ENCODE measurements around the gene BPIFA2. TPM values are rescaled to one million over a fixed set of nuclear protein-coding genes. Genes with fewer than 3 reads are reported as not detected.
"Not testable (repeated sequence)": the region's sequence is repeated elsewhere in the genome, so short reads cannot be mapped to it uniquely, and the experiment has no call there.

The BPIFA2 gene
- total RNA-seq = not detected
- polyA plus RNA-seq (2013, experiment 1 of 2) = not detected
- polyA plus RNA-seq (2013, experiment 2 of 2) = not detected
- long read RNA-seq, experiment 1 = 0 reads
- long read RNA-seq, experiment 2 = 0 reads
- long read RNA-seq, experiment 3 = 0 reads
- long read RNA-seq, experiment 4 = 0 reads

GRCh38 chr20:33167859-33168258 lies at the start of gene BPIFA2:
BPIFA2 (plus strand) TSS chr20:33168159; CDS start chr20:33169146, 987 bp downstream.
- no peaks in the 10 kb centered on the region for H3K36me3 ChIP-seq (ENCODE audit: control insufficient read depth, insufficient read depth, low read length)
- peaks cover 23% of the 10 kb centered on the region for H3K27me3 Mint-ChIP-seq (ENCODE audit: insufficient read depth)
- H3K4me3 ChIP-seq (ENCODE audit: low read length) = no peak within 1 kb of the TSS
- no peak for DNase-seq
- no peak within 1 kb of the TSS for H3K4me3 Mint-ChIP-seq
- H3K36me3 Mint-ChIP-seq (ENCODE audit: low read depth) = no peaks in the 10 kb centered on the region
- H3K27ac Mint-ChIP-seq = no peak within 1 kb of the TSS
- H3K4me1 Mint-ChIP-seq = no peaks in the 10 kb centered on the region
- TF ChIP-seq CTCF (conservative IDR thresholded peaks at IDR 0.05) = no peak
- H3K27ac ChIP-seq (ENCODE audit: low read depth, low read length) = no peak within 1 kb of the TSS
- no peaks in the 10 kb centered on the region for H3K4me1 ChIP-seq (ENCODE audit: control insufficient read depth, insufficient read depth, low read length)
- peaks cover 17% of the 10 kb centered on the region for H3K27me3 ChIP-seq (ENCODE audit: control insufficient read depth, insufficient read depth, low read length, poor library complexity, severe bottlenecking)
- peaks cover 16% of the 10 kb centered on the region for H3K9me3 ChIP-seq (ENCODE audit: control insufficient read depth, low read length)
- no peak within 1 kb of the TSS for H3K9ac ChIP-seq (ENCODE audit: extremely low read depth, low read length, poor library complexity, severe bottlenecking)
- H3K9me3 Mint-ChIP-seq = peaks cover 30% of the 10 kb centered on the region
- 84% methylated on average over 8 of the region's 8 CpGs; no CpG with 5 or more reads in 1 of the 2 experiments for WGBS, 2 experiments (ENCODE audit: insufficient coverage in 1 of 2, insufficient read length in 1 of 2)

GRCh38 chr20:33119725-33120720 lies 47.9 kb upstream of the BPIFA2 start:
- no peaks in the 10 kb centered on the region for H3K9me3 ChIP-seq (ENCODE audit: control insufficient read depth, low read length)
- H3K36me3 ChIP-seq (ENCODE audit: control insufficient read depth, insufficient read depth, low read length) = no peaks in the 10 kb centered on the region
- no peak for TF ChIP-seq CTCF (conservative IDR thresholded peaks at IDR 0.05)
- Mint-ChIP-seq H3K27ac (no peak overlapping the region), H3K4me1 (peaks cover 2% of the 10 kb centered on the region), H3K4me3 (no peak overlapping the region), H3K9me3 (peaks cover 31% of the 10 kb centered on the region), H3K36me3 (ENCODE audit: low read depth) (peaks cover 2% of the 10 kb centered on the region), H3K27me3 (ENCODE audit: insufficient read depth) (peaks cover 24% of the 10 kb centered on the region)
- peak; percentile 3 for DNase-seq
- H3K4me1 ChIP-seq (ENCODE audit: control insufficient read depth, insufficient read depth, low read length) = no peaks in the 10 kb centered on the region
- H3K27ac ChIP-seq (ENCODE audit: low read depth, low read length) = no peak overlapping the region
- H3K4me3 ChIP-seq (ENCODE audit: low read length) = no peak overlapping the region
- H3K9ac ChIP-seq (ENCODE audit: extremely low read depth, low read length, poor library complexity, severe bottlenecking) = no peak overlapping the region
- 84 to 100% methylated on average over 2 to 3 of the region's 3 CpGs for WGBS, 2 experiments (ENCODE audit: insufficient coverage in 1 of 2, insufficient read length in 1 of 2)
- no peaks in the 10 kb centered on the region for H3K27me3 ChIP-seq (ENCODE audit: control insufficient read depth, insufficient read depth, low read length, poor library complexity, severe bottlenecking)

GRCh38 chr20:33120934-33121333 lies 47.0 kb upstream of the BPIFA2 start:
- no peak overlapping the region for H3K4me3 Mint-ChIP-seq
- H3K4me1 ChIP-seq (ENCODE audit: control insufficient read depth, insufficient read depth, low read length) = no peaks in the 10 kb centered on the region
- H3K36me3 ChIP-seq (ENCODE audit: control insufficient read depth, insufficient read depth, low read length) = no peaks in the 10 kb centered on the region
- 94% methylated on average over 2 of the region's 3 CpGs; no CpG with 5 or more reads in 1 of the 2 experiments for WGBS, 2 experiments (ENCODE audit: insufficient coverage in 1 of 2, insufficient read length in 1 of 2)
- H3K27me3 ChIP-seq (ENCODE audit: control insufficient read depth, insufficient read depth, low read length, poor library complexity, severe bottlenecking) = no peaks in the 10 kb centered on the region
- peaks cover 4% of the 10 kb centered on the region for H3K4me1 Mint-ChIP-seq
- H3K9me3 Mint-ChIP-seq = peaks cover 26% of the 10 kb centered on the region
- H3K27ac ChIP-seq (ENCODE audit: low read depth, low read length) = no peak overlapping the region
- H3K27me3 Mint-ChIP-seq (ENCODE audit: insufficient read depth) = peaks cover 24% of the 10 kb centered on the region
- peaks cover 2% of the 10 kb centered on the region for H3K36me3 Mint-ChIP-seq (ENCODE audit: low read depth)
- no peaks in the 10 kb centered on the region for H3K9me3 ChIP-seq (ENCODE audit: control insufficient read depth, low read length)
- TF ChIP-seq CTCF (conservative IDR thresholded peaks at IDR 0.05) = no peak
- DNase-seq = no peak
- H3K9ac ChIP-seq (ENCODE audit: extremely low read depth, low read length, poor library complexity, severe bottlenecking) = no peak overlapping the region
- H3K4me3 ChIP-seq (ENCODE audit: low read length) = no peak overlapping the region
- H3K27ac Mint-ChIP-seq = no peak overlapping the region

- WGBS, 2 experiments (ENCODE audit: insufficient coverage in 1 of 2, insufficient read length in 1 of 2) = 55 to 74% methylated on average over 1 of the region's 1 CpG
- H3K4me3 ChIP-seq (ENCODE audit: low read length); H3K4me1 Mint-ChIP-seq; H3K4me1 ChIP-seq (ENCODE audit: control insufficient read depth, insufficient read depth, low read length); H3K36me3 Mint-ChIP-seq (ENCODE audit: low read depth); H3K27ac ChIP-seq (ENCODE audit: low read depth, low read length); H3K27ac Mint-ChIP-seq; DNase-seq; H3K4me3 Mint-ChIP-seq; H3K27me3 ChIP-seq (ENCODE audit: control insufficient read depth, insufficient read depth, low read length, poor library complexity, severe bottlenecking); H3K36me3 ChIP-seq (ENCODE audit: control insufficient read depth, insufficient read depth, low read length); H3K9me3 ChIP-seq (ENCODE audit: control insufficient read depth, low read length); H3K9ac ChIP-seq (ENCODE audit: extremely low read depth, low read length, poor library complexity, severe bottlenecking): not testable (repeated sequence)
- H3K27me3 Mint-ChIP-seq (ENCODE audit: insufficient read depth) = peaks cover 24% of the 10 kb centered on the region
- H3K9me3 Mint-ChIP-seq = peaks cover 22% of the 10 kb centered on the region
Observed at GRCh38 chr20:33122297-33122696, 45.7 kb upstream of the BPIFA2 start.

Data from endodermal cell (in vitro differentiated cells).